HEK293T (cell line): Measurements from ENCODE around the gene STAT4.

ENCODE experiments used
- ELF4 ChIP-seq: fragments of 450-650 bp; IDR thresholded peaks from 2 replicates; pipeline ENCODE4 v1.6.1; 2017; ENCODE audit warnings: antibody characterized with exemption
- FOXA1 ChIP-seq: fragments of 450-650 bp; IDR thresholded peaks from 2 replicates; pipeline ENCODE4 v1.6.1; 2016; ENCODE audit warnings: mild to moderate bottlenecking
- FOXM1 ChIP-seq: fragments of 450-650 bp; IDR thresholded peaks from 2 replicates; pipeline ENCODE4 v1.6.1; 2017; ENCODE audit warnings: mild to moderate bottlenecking, borderline replicate concordance
- L3MBTL2 ChIP-seq: fragments of 450-650 bp; conservative IDR thresholded peaks from 2 replicates; pipeline ENCODE4 v1.6.1; 2016; ENCODE audit warnings: mild to moderate bottlenecking
- SP1 ChIP-seq: fragments of 450-650 bp; IDR thresholded peaks from 2 replicates; pipeline ENCODE4 v1.6.1; 2017
- SUZ12 ChIP-seq: fragments of 450-650 bp; IDR thresholded peaks from 2 replicates; pipeline ENCODE4 v1.6.1; 2016; ENCODE audit warnings: mild to moderate bottlenecking
- ZNF384 ChIP-seq: fragments of 450-650 bp; IDR thresholded peaks from 2 replicates; pipeline ENCODE4 v1.6.1; 2016

DNA sequence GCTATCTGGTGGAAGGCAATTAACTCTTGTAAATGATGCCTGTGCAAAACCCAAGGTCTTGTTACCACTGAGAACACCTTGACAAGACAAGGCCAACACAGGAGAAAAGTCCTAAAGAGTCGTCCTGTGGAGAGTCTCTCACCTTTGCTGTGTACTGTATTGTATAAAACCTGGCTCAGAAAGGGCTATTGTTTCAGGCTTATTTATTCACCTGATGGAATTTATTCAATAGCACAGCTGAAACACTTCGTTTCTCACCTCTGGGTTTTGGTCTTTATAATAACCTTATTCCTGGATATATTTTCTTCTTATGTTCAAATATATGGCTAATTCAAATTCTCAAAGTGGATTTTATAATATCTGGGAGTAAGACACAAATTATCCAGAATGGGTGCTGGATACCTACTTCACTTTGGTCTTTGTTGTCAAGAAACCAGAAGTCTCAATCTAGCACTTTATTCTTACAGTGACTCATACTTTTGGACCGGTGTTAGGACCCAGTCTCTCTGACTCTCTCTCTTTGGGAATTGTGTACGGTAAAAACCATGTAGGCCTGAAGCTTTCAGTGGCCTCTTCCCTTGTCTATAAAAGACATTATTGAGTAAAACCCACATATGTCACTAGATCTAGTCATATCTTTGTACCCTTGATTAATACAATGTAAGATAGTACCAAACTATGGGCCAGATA, 16.1 kb upstream of the STAT4 start:
- TF ChIP-seq SUZ12 (no peak), FOXM1 (no peak), ELF4 (no peak), FOXA1 (no peak), L3MBTL2 (no peak), ZNF384 (no peak), SP1 (no peak)
